IPS-15b (cell line): ENCODE data around the gene CYTH1.

Experiments used
- H3K27me3 ChIP-seq: one replicate; pipeline ENCODE4 v1.6.1; 2013; ENCODE audit warnings: low read length; ENCODE audit not compliant: control insufficient read depth, insufficient read depth
- H3K36me3 ChIP-seq: one replicate; pipeline ENCODE4 v1.6.1; 2013; ENCODE audit warnings: low read length; ENCODE audit not compliant: control insufficient read depth, insufficient read depth
- H3K4me1 ChIP-seq: one replicate; pipeline ENCODE4 v1.6.1; 2013; ENCODE audit warnings: mild to moderate bottlenecking, low read length; ENCODE audit not compliant: control insufficient read depth, insufficient read depth
- H3K4me3 ChIP-seq: one replicate; pipeline ENCODE4 v1.5.1; 2013; ENCODE audit warnings: low read depth, low read length
- H3K9ac ChIP-seq: one replicate; pipeline ENCODE4 v1.6.1; 2013; ENCODE audit warnings: low read depth, mild to moderate bottlenecking, low read length
- H3K9me3 ChIP-seq: one replicate; pipeline ENCODE4 v1.6.1; 2013; ENCODE audit warnings: mild to moderate bottlenecking, low read length; ENCODE audit not compliant: control insufficient read depth, insufficient read depth

The CYTH1 gene

GRCh38 chr17:78652913-78653312 lies 129.2 kb downstream of the CYTH1 start:
- Histone ChIP-seq H3K36me3 (no peaks in the 10 kb centered on the region), H3K4me3 (no peak overlapping the region), H3K9me3 (no peaks in the 10 kb centered on the region), H3K4me1 (no peaks in the 10 kb centered on the region), H3K9ac (no peak overlapping the region), H3K27me3 (no peaks in the 10 kb centered on the region)

GRCh38 chr17:78652024-78652423 lies 130.0 kb downstream of the CYTH1 start:
- H3K27me3 ChIP-seq, result no peaks in the 10 kb centered on the region
- H3K9me3 ChIP-seq, result no peaks in the 10 kb centered on the region
- no peaks in the 10 kb centered on the region for H3K36me3 ChIP-seq
- H3K4me1 ChIP-seq, result no peaks in the 10 kb centered on the region
- no peak overlapping the region for H3K9ac ChIP-seq
- H3K4me3 ChIP-seq, result no peak overlapping the region

GRCh38 chr17:78651554-78651953 lies 130.5 kb downstream of the CYTH1 start:
- Histone ChIP-seq H3K27me3 (no peaks in the 10 kb centered on the region), H3K9me3 (no peaks in the 10 kb centered on the region), H3K9ac (no peak overlapping the region)

GRCh38 chr17:78650093-78650715 lies 131.9 kb downstream of the CYTH1 start:
- H3K9me3 ChIP-seq, result no peaks in the 10 kb centered on the region
- H3K36me3 ChIP-seq, result no peaks in the 10 kb centered on the region
- H3K27me3 ChIP-seq, result no peaks in the 10 kb centered on the region
- H3K9ac ChIP-seq, result no peak overlapping the region
- no peak overlapping the region for H3K4me3 ChIP-seq
- H3K4me1 ChIP-seq, result no peaks in the 10 kb centered on the region

More at GRCh38 chr17:78651554-78651953, 130.5 kb downstream of the CYTH1 start:
- Histone ChIP-seq H3K4me3 (no peak overlapping the region), H3K4me1 (no peaks in the 10 kb centered on the region), H3K36me3 (no peaks in the 10 kb centered on the region)

GRCh38 chr17:78648293-78648692 lies 133.8 kb downstream of the CYTH1 start:
- no peaks in the 10 kb centered on the region for H3K36me3 ChIP-seq
- no peaks in the 10 kb centered on the region for H3K27me3 ChIP-seq
- H3K4me3 ChIP-seq, result no peak overlapping the region
- no peak overlapping the region for H3K9ac ChIP-seq
- H3K9me3 ChIP-seq, result no peaks in the 10 kb centered on the region
- H3K4me1 ChIP-seq, result no peaks in the 10 kb centered on the region

- Histone ChIP-seq H3K4me1 (no peaks in the 10 kb centered on the region), H3K9ac (no peak overlapping the region), H3K4me3 (no peak overlapping the region)
These were observed 135.0 kb downstream of the CYTH1 start for GRCh38 chr17:78647032-78647431.

GRCh38 chr17:78645421-78646295 lies 136.4 kb downstream of the CYTH1 start:
- no peak overlapping the region for H3K4me3 ChIP-seq
- no peaks in the 10 kb centered on the region for H3K4me1 ChIP-seq
- H3K9ac ChIP-seq, result no peak overlapping the region
- no peaks in the 10 kb centered on the region for H3K9me3 ChIP-seq
- H3K36me3 ChIP-seq, result no peaks in the 10 kb centered on the region
- H3K27me3 ChIP-seq, result no peaks in the 10 kb centered on the region

More at GRCh38 chr17:78647032-78647431, 135.0 kb downstream of the CYTH1 start:
- no peaks in the 10 kb centered on the region for H3K9me3 ChIP-seq
- no peaks in the 10 kb centered on the region for H3K36me3 ChIP-seq
- H3K27me3 ChIP-seq, result no peaks in the 10 kb centered on the region

GRCh38 chr17:78644931-78645351 lies 137.1 kb downstream of the CYTH1 start:
- Histone ChIP-seq H3K4me3 (no peak overlapping the region), H3K27me3 (no peaks in the 10 kb centered on the region), H3K36me3 (no peaks in the 10 kb centered on the region), H3K4me1 (no peaks in the 10 kb centered on the region), H3K9me3 (no peaks in the 10 kb centered on the region), H3K9ac (no peak overlapping the region)

- H3K36me3 ChIP-seq, result no peaks in the 10 kb centered on the region
- H3K4me3 ChIP-seq, result no peak overlapping the region
- H3K4me1 ChIP-seq, result no peaks in the 10 kb centered on the region
- H3K9ac ChIP-seq, result no peak overlapping the region
- H3K27me3 ChIP-seq, result no peaks in the 10 kb centered on the region
- H3K9me3 ChIP-seq, result no peaks in the 10 kb centered on the region
These were observed 137.8 kb downstream of the CYTH1 start for GRCh38 chr17:78644224-78644623.

- no peak overlapping the region for H3K4me3 ChIP-seq
- H3K4me1 ChIP-seq, result no peaks in the 10 kb centered on the region
- H3K36me3 ChIP-seq, result no peaks in the 10 kb centered on the region
- no peaks in the 10 kb centered on the region for H3K27me3 ChIP-seq
- no peaks in the 10 kb centered on the region for H3K9me3 ChIP-seq
- no peak overlapping the region for H3K9ac ChIP-seq
These were observed 138.7 kb downstream of the CYTH1 start for GRCh38 chr17:78643326-78643725.

GRCh38 chr17:78642707-78643106 lies 139.4 kb downstream of the CYTH1 start:
- Histone ChIP-seq H3K36me3 (no peaks in the 10 kb centered on the region), H3K4me3 (no peak overlapping the region), H3K4me1 (no peaks in the 10 kb centered on the region), H3K9me3 (no peaks in the 10 kb centered on the region), H3K27me3 (no peaks in the 10 kb centered on the region), H3K9ac (no peak overlapping the region)

GRCh38 chr17:78641666-78642065 lies 140.4 kb downstream of the CYTH1 start:
- Histone ChIP-seq H3K9ac (no peak overlapping the region), H3K4me1 (no peaks in the 10 kb centered on the region), H3K4me3 (no peak overlapping the region), H3K36me3 (no peaks in the 10 kb centered on the region), H3K27me3 (no peaks in the 10 kb centered on the region), H3K9me3 (no peaks in the 10 kb centered on the region)
